Measurements from ENCODE around the gene PHF21A. TPM values are rescaled to one million over a fixed set of nuclear protein-coding genes. Genes with fewer than 3 reads are reported as not detected.
A peak's percentile ranks its signal among the peaks of the same experiment; 100 is the strongest.

Gene PHF21A
- total and polyA plus RNA-seq, 4 donors: 3.6 to 8.5 (median 6.2) TPM

GRCh38 chr11:45949992-45950407 is 171.3 kb downstream of the PHF21A start:
- no peak overlapping the region for H3K9ac ChIP-seq (ENCODE audit: low read depth in 1 of 2, low read length in 2 of 2)
- TF ChIP-seq HNF4A (conservative IDR thresholded peaks at IDR 0.05): peak in 1 of 2 donors; percentile 14
- TF ChIP-seq ATF3 (IDR thresholded peaks at IDR 0.05): no peak
- peak in 1 of 2 donors; percentile 34 for TF ChIP-seq RXRA (IDR thresholded peaks at IDR 0.05)
- TF ChIP-seq CTCF (IDR thresholded peaks at IDR 0.05; ENCODE audit: low read depth, low read length, missing input control): no peak
- TF ChIP-seq REST (IDR thresholded peaks at IDR 0.05): no peak
- TF ChIP-seq YY1 (IDR thresholded peaks at IDR 0.05): no peak

GRCh38 chr11:45948356-45948755 is 172.9 kb downstream of the PHF21A start:
- Histone ChIP-seq H3K36me3 (ENCODE audit: control insufficient read depth in 4 of 4, insufficient read depth in 3 of 4, low read depth in 1 of 4, low read length in 3 of 4) (peaks cover 4 to 40% (median 26%) of the 10 kb centered on the region in 4 donors), H3K9me3 (ENCODE audit: control insufficient read depth in 4 of 4, low read length in 3 of 4) (no peaks in the 10 kb centered on the region), H3K4me1 (ENCODE audit: control insufficient read depth in 4 of 4, insufficient read depth in 4 of 4, low read length in 3 of 4) (peaks cover 0 to 5% (median under 1%) of the 10 kb centered on the region in 4 donors), H3K4me3 (ENCODE audit: low read depth in 1 of 3, low read length in 3 of 3) (no peak overlapping the region), H3K27ac (ENCODE audit: low read depth in 1 of 2, low read length in 2 of 2) (no peak overlapping the region), H3K9ac (ENCODE audit: low read depth in 1 of 2, low read length in 2 of 2) (no peak overlapping the region), H3K27me3 (ENCODE audit: control insufficient read depth in 4 of 4, insufficient read depth in 4 of 4, low read length in 3 of 4) (no peaks in the 10 kb centered on the region)
- TF ChIP-seq RXRA (IDR thresholded peaks at IDR 0.05) (no peak), JUND (IDR thresholded peaks at IDR 0.05) (no peak), TAF1 (conservative IDR thresholded peaks at IDR 0.05) (no peak), HNF4G (IDR thresholded peaks at IDR 0.05) (no peak), REST (IDR thresholded peaks at IDR 0.05) (no peak), ZBTB33 (IDR thresholded peaks at IDR 0.05) (no peak), HNF4A (conservative IDR thresholded peaks at IDR 0.05) (no peak), YY1 (IDR thresholded peaks at IDR 0.05) (no peak), RAD21 (IDR thresholded peaks at IDR 0.05) (no peak), ATF3 (IDR thresholded peaks at IDR 0.05) (no peak), EGR1 (IDR thresholded peaks at IDR 0.05; ENCODE audit: low read depth in 2 of 2) (no peak), MAX (IDR thresholded peaks at IDR 0.05) (no peak), NR2F2 (IDR thresholded peaks at IDR 0.05) (no peak), SP1 (IDR thresholded peaks at IDR 0.05) (no peak), FOXA1 (IDR thresholded peaks at IDR 0.05) (no peak), GABPA (IDR thresholded peaks at IDR 0.05 in 1 of 2, conservative IDR thresholded peaks at IDR 0.05 in 1 of 2) (no peak), FOXA2 (IDR thresholded peaks at IDR 0.05) (no peak)
- DNase-seq (ENCODE audit: low spot score): no peak
- WGBS: 95% methylated on average over 3 of the region's 3 CpGs

More at GRCh38 chr11:45949992-45950407, 171.3 kb downstream of the PHF21A start:
- no peak for DNase-seq (ENCODE audit: low spot score)
- Histone ChIP-seq H3K36me3 (ENCODE audit: control insufficient read depth in 4 of 4, insufficient read depth in 3 of 4, low read depth in 1 of 4, low read length in 3 of 4) (peaks cover 4 to 36% (median 26%) of the 10 kb centered on the region in 4 donors), H3K4me1 (ENCODE audit: control insufficient read depth in 4 of 4, insufficient read depth in 4 of 4, low read length in 3 of 4) (peaks cover 0 to 5% (median under 1%) of the 10 kb centered on the region in 4 donors), H3K27me3 (ENCODE audit: control insufficient read depth in 4 of 4, insufficient read depth in 4 of 4, low read length in 3 of 4) (no peaks in the 10 kb centered on the region), H3K27ac (ENCODE audit: low read depth in 1 of 2, low read length in 2 of 2) (peak overlapping the region in 1 of 2 donors; percentile 10), H3K9me3 (ENCODE audit: control insufficient read depth in 4 of 4, low read length in 3 of 4) (no peaks in the 10 kb centered on the region), H3K4me3 (ENCODE audit: low read depth in 1 of 3, low read length in 3 of 3) (no peak overlapping the region)
- 97% methylated on average over 1 of the region's 1 CpG for WGBS
